Measurements from ENCODE around the gene CRLF1.

The CRLF1 gene

GRCh38 chr19:18607226-18608101 is 865 bp upstream of the CRLF1 start:
- TF ChIP-seq, protein P1, sequence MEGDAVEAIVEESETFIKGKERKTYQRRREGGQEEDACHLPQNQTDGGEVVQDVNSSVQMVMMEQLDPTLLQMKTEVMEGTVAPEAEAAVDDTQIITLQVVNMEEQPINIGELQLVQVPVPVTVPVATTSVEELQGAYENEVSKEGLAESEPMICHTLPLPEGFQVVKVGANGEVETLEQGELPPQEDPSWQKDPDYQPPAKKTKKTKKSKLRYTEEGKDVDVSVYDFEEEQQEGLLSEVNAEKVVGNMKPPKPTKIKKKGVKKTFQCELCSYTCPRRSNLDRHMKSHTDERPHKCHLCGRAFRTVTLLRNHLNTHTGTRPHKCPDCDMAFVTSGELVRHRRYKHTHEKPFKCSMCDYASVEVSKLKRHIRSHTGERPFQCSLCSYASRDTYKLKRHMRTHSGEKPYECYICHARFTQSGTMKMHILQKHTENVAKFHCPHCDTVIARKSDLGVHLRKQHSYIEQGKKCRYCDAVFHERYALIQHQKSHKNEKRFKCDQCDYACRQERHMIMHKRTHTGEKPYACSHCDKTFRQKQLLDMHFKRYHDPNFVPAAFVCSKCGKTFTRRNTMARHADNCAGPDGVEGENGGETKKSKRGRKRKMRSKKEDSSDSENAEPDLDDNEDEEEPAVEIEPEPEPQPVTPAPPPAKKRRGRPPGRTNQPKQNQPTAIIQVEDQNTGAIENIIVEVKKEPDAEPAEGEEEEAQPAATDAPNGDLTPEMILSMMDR (IDR thresholded peaks at IDR 0.05; ENCODE audit: low read depth, low read length) = no peak
- no peak for DNase-seq (ENCODE audit: extremely low read depth, low read depth)

- TF ChIP-seq, protein P1 (IDR thresholded peaks at IDR 0.05; ENCODE audit: low read depth, low read length) = no peak
- no peak for DNase-seq (ENCODE audit: extremely low read depth, low read depth)
Observed at GRCh38 chr19:18605546-18606280, 886 bp downstream of the CRLF1 start.

GRCh38 chr19:18605196-18605545 is 1.4 kb downstream of the CRLF1 start:
- TF ChIP-seq, protein P1 (IDR thresholded peaks at IDR 0.05; ENCODE audit: low read depth, low read length) = no peak
- no peak for DNase-seq (ENCODE audit: extremely low read depth, low read depth)

DNA sequence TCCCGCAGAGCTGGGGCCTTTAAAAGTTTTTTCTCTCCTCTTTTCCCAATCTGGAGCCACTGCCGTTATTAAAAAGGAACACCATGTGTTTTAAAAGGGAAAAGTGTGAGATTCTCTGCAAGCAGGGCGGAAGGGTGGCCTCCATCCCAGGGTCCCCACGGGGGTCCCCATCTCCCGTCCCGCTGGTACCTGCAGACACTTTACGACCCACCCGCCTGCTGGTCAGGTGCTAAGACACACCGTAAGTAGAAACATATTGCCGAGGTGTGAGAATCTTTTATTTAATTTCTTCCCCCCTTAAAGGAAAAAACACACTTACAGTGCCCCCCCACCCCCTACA is 1.8 kb downstream of the CRLF1 start:
- TF ChIP-seq, protein P1 (IDR thresholded peaks at IDR 0.05; ENCODE audit: low read depth, low read length) = no peak
- no peak for DNase-seq (ENCODE audit: extremely low read depth, low read depth)

GRCh38 chr19:18603958-18604819 is 2.4 kb downstream of the CRLF1 start:
- TF ChIP-seq, protein P1 (IDR thresholded peaks at IDR 0.05; ENCODE audit: low read depth, low read length) = no peak
- no peak for DNase-seq (ENCODE audit: extremely low read depth, low read depth)

GRCh38 chr19:18603255-18603957 is 3.2 kb downstream of the CRLF1 start:
- DNase-seq (ENCODE audit: extremely low read depth, low read depth) = no peak
- TF ChIP-seq, protein P1 (IDR thresholded peaks at IDR 0.05; ENCODE audit: low read depth, low read length) = peak; percentile 26

All from AG09319 (cell line).